Muscle layer of colon (tissue), 2 donors: ENCODE results near the gene DPEP1.
"Not testable (repeated sequence)": the region's sequence is repeated elsewhere in the genome, so short reads cannot be mapped to it uniquely, and the experiment has no call there.

Experiments
- H3K27ac ChIP-seq: one replicate; pipeline ENCODE4 v1.7.0; 2013; ENCODE audit warnings: low read depth, mild to moderate bottlenecking, low read length, moderate library complexity
- H3K27me3 ChIP-seq, 2 donors: one replicate each; pipeline ENCODE4 v1.7.0; 2013; ENCODE audit warnings: low read length in 2 of 2, mild to moderate bottlenecking in 2 of 2; ENCODE audit not compliant: insufficient read depth in 2 of 2, control insufficient read depth in 1 of 2
- H3K36me3 ChIP-seq: one replicate; pipeline ENCODE4 v1.7.0; 2013; ENCODE audit warnings: mild to moderate bottlenecking, low read length; ENCODE audit not compliant: insufficient read depth
- H3K4me1 ChIP-seq: one replicate; pipeline ENCODE4 v1.7.0; 2013; ENCODE audit warnings: mild to moderate bottlenecking, low read length; ENCODE audit not compliant: insufficient read depth
- H3K4me3 ChIP-seq, 2 donors: one replicate each; pipeline ENCODE4 v1.7.0; 2013; ENCODE audit warnings: low read length in 2 of 2, low read depth in 1 of 2, mild to moderate bottlenecking in 1 of 2, moderate library complexity in 1 of 2
- H3K9ac ChIP-seq: one replicate; pipeline ENCODE4 v1.7.0; 2013; ENCODE audit warnings: low read length
- H3K9me3 ChIP-seq: one replicate; pipeline ENCODE4 v1.7.0; 2013; ENCODE audit warnings: mild to moderate bottlenecking, low read length
- donor health status: abdominal sarcoma.
- donor health status: Adenocarcinoma of cecum.

DPEP1 gene

GRCh38 chr16:89629827-89630610 is 16.6 kb downstream of the DPEP1 start:
- Histone ChIP-seq H3K4me3 (no peak overlapping the region), H3K9me3 (no peaks in the 10 kb centered on the region), H3K27me3 (peaks cover 0 to 14% of the 10 kb centered on the region in 2 donors), H3K36me3 (no peaks in the 10 kb centered on the region), H3K9ac (no peak overlapping the region), H3K27ac (no peak overlapping the region), H3K4me1 (no peaks in the 10 kb centered on the region)

GRCh38 chr16:89633064-89633631 is 19.7 kb downstream of the DPEP1 start:
- no peak overlapping the region for H3K4me3 ChIP-seq
- H3K27ac ChIP-seq, result no peak overlapping the region
- H3K27me3 ChIP-seq, result peaks cover 0 to 14% of the 10 kb centered on the region in 2 donors
- H3K9me3 ChIP-seq, result no peaks in the 10 kb centered on the region
- no peaks in the 10 kb centered on the region for H3K4me1 ChIP-seq
- no peak overlapping the region for H3K9ac ChIP-seq
- no peaks in the 10 kb centered on the region for H3K36me3 ChIP-seq

GRCh38 chr16:89634463-89635385 is 21.3 kb downstream of the DPEP1 start:
- not testable (repeated sequence) for H3K27ac ChIP-seq, H3K36me3 ChIP-seq, H3K9ac ChIP-seq, H3K4me1 ChIP-seq, H3K9me3 ChIP-seq, H3K4me3 ChIP-seq
- H3K27me3 ChIP-seq, result peaks cover 0 to 14% of the 10 kb centered on the region in 2 donors

- no peaks in the 10 kb centered on the region for H3K36me3 ChIP-seq
- no peak overlapping the region for H3K4me3 ChIP-seq
- H3K27ac ChIP-seq, result no peak overlapping the region
- H3K27me3 ChIP-seq, result peaks cover 0 to 7% of the 10 kb centered on the region in 2 donors
- no peak overlapping the region for H3K9ac ChIP-seq
- peaks cover 5% of the 10 kb centered on the region for H3K4me1 ChIP-seq
- H3K9me3 ChIP-seq, result no peaks in the 10 kb centered on the region
Observed at GRCh38 chr16:89636663-89637062, 23.2 kb downstream of the DPEP1 start.

GRCh38 chr16:89637379-89637778 is 23.9 kb downstream of the DPEP1 start:
- Histone ChIP-seq H3K9me3 (no peaks in the 10 kb centered on the region), H3K27ac (no peak overlapping the region)

GRCh38 chr16:89638455-89638854 is 25.0 kb downstream of the DPEP1 start:
- no peak overlapping the region for H3K27ac ChIP-seq
- no peak overlapping the region for H3K4me3 ChIP-seq
- no peaks in the 10 kb centered on the region for H3K36me3 ChIP-seq
- peaks cover 0 to 2% of the 10 kb centered on the region in 2 donors for H3K27me3 ChIP-seq
- no peaks in the 10 kb centered on the region for H3K9me3 ChIP-seq
- no peak overlapping the region for H3K9ac ChIP-seq
- peaks cover 5% of the 10 kb centered on the region for H3K4me1 ChIP-seq

More at GRCh38 chr16:89637379-89637778, 23.9 kb downstream of the DPEP1 start:
- H3K9ac ChIP-seq, result no peak overlapping the region
- H3K4me3 ChIP-seq, result no peak overlapping the region
- peaks cover 5% of the 10 kb centered on the region for H3K4me1 ChIP-seq
- no peaks in the 10 kb centered on the region for H3K36me3 ChIP-seq
- peaks cover 0 to 7% of the 10 kb centered on the region in 2 donors for H3K27me3 ChIP-seq

- H3K4me3 ChIP-seq, result no peak overlapping the region
- no peak overlapping the region for H3K9ac ChIP-seq
- H3K27ac ChIP-seq, result no peak overlapping the region
- H3K27me3 ChIP-seq, result no peaks in the 10 kb centered on the region
- H3K9me3 ChIP-seq, result no peaks in the 10 kb centered on the region
- H3K4me1 ChIP-seq, result peaks cover 5% of the 10 kb centered on the region
- no peaks in the 10 kb centered on the region for H3K36me3 ChIP-seq
Observed at GRCh38 chr16:89639385-89639784, 25.9 kb downstream of the DPEP1 start.

GRCh38 chr16:89641458-89642119 is 28.1 kb downstream of the DPEP1 start:
- peaks cover 18% of the 10 kb centered on the region for H3K36me3 ChIP-seq
- H3K9ac ChIP-seq, result no peak overlapping the region
- H3K4me3 ChIP-seq, result no peak overlapping the region
- no peak overlapping the region for H3K27ac ChIP-seq
- no peaks in the 10 kb centered on the region for H3K9me3 ChIP-seq
- no peaks in the 10 kb centered on the region for H3K27me3 ChIP-seq
- peaks cover 5% of the 10 kb centered on the region for H3K4me1 ChIP-seq

GRCh38 chr16:89642574-89642973 is 29.1 kb downstream of the DPEP1 start:
- H3K9me3 ChIP-seq, result no peaks in the 10 kb centered on the region
- H3K4me1 ChIP-seq, result peaks cover 5% of the 10 kb centered on the region
- H3K27me3 ChIP-seq, result no peaks in the 10 kb centered on the region
- no peak overlapping the region for H3K4me3 ChIP-seq
- no peak overlapping the region for H3K9ac ChIP-seq
- no peak overlapping the region for H3K27ac ChIP-seq
- H3K36me3 ChIP-seq, result peaks cover 25% of the 10 kb centered on the region

- H3K27ac ChIP-seq, result no peak overlapping the region
- H3K9ac ChIP-seq, result no peak overlapping the region
- H3K9me3 ChIP-seq, result no peaks in the 10 kb centered on the region
- H3K4me3 ChIP-seq, result no peak overlapping the region
- peaks cover 5% of the 10 kb centered on the region for H3K4me1 ChIP-seq
- H3K27me3 ChIP-seq, result no peaks in the 10 kb centered on the region
- peaks cover 25% of the 10 kb centered on the region for H3K36me3 ChIP-seq
Observed at GRCh38 chr16:89643769-89644300, 30.4 kb downstream of the DPEP1 start.

- Histone ChIP-seq H3K27me3 (no peaks in the 10 kb centered on the region), H3K9me3 (no peaks in the 10 kb centered on the region), H3K27ac (no peak overlapping the region), H3K4me3 (no peak overlapping the region), H3K4me1 (peaks cover 5% of the 10 kb centered on the region), H3K36me3 (peaks cover 25% of the 10 kb centered on the region), H3K9ac (no peak overlapping the region)
Observed at GRCh38 chr16:89645122-89645521, 31.7 kb downstream of the DPEP1 start.
